IMR-90 (cell line): Measurements from ENCODE around the gene PRSS12. TPM values are rescaled to one million over a fixed set of nuclear protein-coding genes. Genes with fewer than 3 reads are reported as not detected.

ENCODE experiments used
- ATAC-seq: fragments of 200-7000 bp; cut with Tn5 transposase; 2 replicates; pipeline ENCODE4 v1.9.1; 2020; ENCODE audit warnings: low read depth, mild to moderate bottlenecking, moderate library complexity
- BruUV-seq: library from RNA; stranded (reverse); fragments of 400-500 nt; replicated peaks from 2 replicates; lab custom pipeline; 2021; lab: Mats Ljungman, UMichigan
- CTCF ChIA-PET: fragments of 300-600 bp; formaldehyde crosslinking; extraction: SDS; loops from one replicate; lab custom pipeline; 2021; ENCODE audit warnings: antibody characterized with exemption; lab: Yijun Ruan, JAX
- POLR2A ChIA-PET: fragments of 300-600 bp; sonication (Branson Sonifier 250); formaldehyde crosslinking; loops from one replicate; lab custom pipeline; 2022; ENCODE audit warnings: antibody characterized with exemption; ENCODE audit not compliant: unreplicated experiment; lab: Charles Lee
- DNase-seq: peaks from one replicate; pipeline ENCODE4 v3.0.0; 2013
- H2AFZ ChIP-seq: replicated peaks from 2 replicates; pipeline ENCODE3; 2013; ENCODE audit warnings: low read length, mild to moderate bottlenecking; ENCODE audit not compliant: poor library complexity
- H2AK5ac ChIP-seq: 2 replicates; pipeline ENCODE4 v1.6.1; 2013; ENCODE audit warnings: low read depth, low read length, inconsistent platforms
- H2AK9ac ChIP-seq: replicated peaks from 2 replicates; pipeline ENCODE3; 2013; ENCODE audit warnings: mild to moderate bottlenecking, low read depth, low read length, moderate library complexity; ENCODE audit not compliant: poor library complexity
- H2BK120ac ChIP-seq: 2 replicates; pipeline ENCODE4 v1.6.1; 2013; ENCODE audit warnings: low read depth, low read length, inconsistent platforms
- H2BK15ac ChIP-seq: 3 replicates; pipeline ENCODE4 v1.6.1; 2013; ENCODE audit warnings: low read depth, low read length, inconsistent platforms
- H2BK20ac ChIP-seq: 2 replicates; pipeline ENCODE4 v1.6.1; 2013; ENCODE audit warnings: low read depth, mild to moderate bottlenecking, inconsistent platforms, low read length, moderate library complexity
- H2BK5ac ChIP-seq: 2 replicates; pipeline ENCODE4 v1.6.1; 2013; ENCODE audit warnings: mild to moderate bottlenecking, low read depth, low read length, inconsistent platforms; ENCODE audit not compliant: poor library complexity, severe bottlenecking
- H3K14ac ChIP-seq: replicated peaks from 2 replicates; pipeline ENCODE4 v1.6.1; 2013; ENCODE audit warnings: low read depth, low read length, inconsistent platforms
- H3K18ac ChIP-seq: 2 replicates; pipeline ENCODE4 v1.6.1; 2013; ENCODE audit warnings: low read depth, low read length, control low read depth
- H3K23ac ChIP-seq: 2 replicates; pipeline ENCODE4 v1.6.1; 2013; ENCODE audit warnings: low read depth, low read length, inconsistent platforms
- H3K27ac ChIP-seq: 2 replicates; pipeline ENCODE4 v1.5.1; 2013; ENCODE audit warnings: mild to moderate bottlenecking, control low read depth, low read length; ENCODE audit not compliant: insufficient read depth
- H3K27me3 ChIP-seq: 2 replicates; pipeline ENCODE4 v1.6.1; 2013; ENCODE audit warnings: low read length; ENCODE audit not compliant: control insufficient read depth, insufficient read depth
- H3K36me3 ChIP-seq: 2 replicates; pipeline ENCODE4 v1.6.1; 2013; ENCODE audit warnings: low read length, mixed read lengths; ENCODE audit not compliant: control insufficient read depth, insufficient read depth
- H3K4ac ChIP-seq: 2 replicates; pipeline ENCODE4 v1.6.1; 2013; ENCODE audit warnings: low read depth, low read length, inconsistent platforms
- H3K4me1 ChIP-seq: 2 replicates; pipeline ENCODE4 v1.6.1; 2013; ENCODE audit warnings: low read length, mixed read lengths; ENCODE audit not compliant: control insufficient read depth, insufficient read depth
- H3K4me2 ChIP-seq: 2 replicates; pipeline ENCODE4 v1.6.1; 2013; ENCODE audit warnings: low read depth, mild to moderate bottlenecking, control low read depth, low read length, moderate library complexity
- H3K4me3 ChIP-seq: 2 replicates; pipeline ENCODE4 v1.5.1; 2013; ENCODE audit warnings: low read depth, mild to moderate bottlenecking, control low read depth, low read length, moderate library complexity; ENCODE audit not compliant: insufficient read depth
- H3K56ac ChIP-seq: 2 replicates; pipeline ENCODE4 v1.6.1; 2013; ENCODE audit warnings: low read length, inconsistent platforms; ENCODE audit not compliant: insufficient read depth; ENCODE audit errors: extremely low read depth
- H3K79me1 ChIP-seq, 2 experiments: 2 replicates each; pipeline ENCODE4 v1.6.1; 2013; ENCODE audit warnings: low read length in 2 of 2, inconsistent platforms in 1 of 2, low read depth in 1 of 2
- H3K9ac ChIP-seq: 2 replicates; pipeline ENCODE4 v1.6.1; 2013; ENCODE audit warnings: low read depth, low read length, control low read depth
- H3K9me1 ChIP-seq: 2 replicates; pipeline ENCODE4 v1.6.1; 2013; ENCODE audit warnings: low read length, inconsistent platforms; ENCODE audit not compliant: insufficient read depth
- H3K9me3 ChIP-seq: 2 replicates; pipeline ENCODE4 v1.6.1; 2013; ENCODE audit warnings: low read length; ENCODE audit not compliant: control insufficient read depth, insufficient read depth
- H4K20me1 ChIP-seq: 2 replicates; pipeline ENCODE4 v1.6.1; 2013; ENCODE audit warnings: low read length, inconsistent platforms; ENCODE audit not compliant: insufficient read depth
- H4K5ac ChIP-seq: 2 replicates; pipeline ENCODE4 v1.6.1; 2013; ENCODE audit warnings: mild to moderate bottlenecking, low read depth, low read length, control low read depth
- H4K8ac ChIP-seq, 2 experiments: 2 replicates each; pipeline ENCODE4 v1.6.1; 2013; ENCODE audit warnings: low read depth in 2 of 2, low read length in 2 of 2, control low read depth in 1 of 2, inconsistent platforms in 1 of 2
- H4K91ac ChIP-seq: 2 replicates; pipeline ENCODE4 v1.6.1; 2013; ENCODE audit warnings: low read depth, low read length, inconsistent platforms; ENCODE audit not compliant: insufficient read depth
- CHD1 ChIP-seq: IDR thresholded peaks from 2 replicates; pipeline ENCODE4 v1.6.1; 2012; ENCODE audit warnings: low read depth, low read length, improper control_type of control experiment
- CTCF ChIP-seq: conservative IDR thresholded peaks from 2 replicates; pipeline ENCODE4 v1.5.1; 2012; ENCODE audit warnings: mild to moderate bottlenecking, low read depth, low read length, improper control_type of control experiment
- MAFK ChIP-seq: IDR thresholded peaks from 2 replicates; pipeline ENCODE4 v1.6.1; 2012; ENCODE audit warnings: low read depth, low read length, improper control_type of control experiment
- MAZ ChIP-seq: IDR thresholded peaks from 2 replicates; pipeline ENCODE4 v1.6.1; 2012; ENCODE audit warnings: low read depth, mild to moderate bottlenecking, low read length, improper control_type of control experiment, moderate library complexity, borderline replicate concordance
- NFE2L2 ChIP-seq: fragments of 150-350 bp; IDR thresholded peaks from 2 replicates; pipeline ENCODE4 v1.6.1; 2016; ENCODE audit warnings: low read depth, mild to moderate bottlenecking, low read length
- RCOR1 ChIP-seq: IDR thresholded peaks from 2 replicates; pipeline ENCODE4 v1.6.1; 2012; ENCODE audit warnings: mild to moderate bottlenecking, low read length, improper control_type of control experiment; ENCODE audit not compliant: insufficient replicate concordance
- RFX5 ChIP-seq: IDR thresholded peaks from 2 replicates; pipeline ENCODE4 v1.8.0; 2012; ENCODE audit warnings: low read depth, mild to moderate bottlenecking, low read length, moderate library complexity
- SMC3 ChIP-seq: fragments of 150-350 bp; IDR thresholded peaks from 2 replicates; pipeline ENCODE4 v1.6.1; 2016; ENCODE audit warnings: low read depth, mild to moderate bottlenecking, antibody characterized with exemption, low read length, moderate library complexity
- USF2 ChIP-seq: fragments of 150-350 bp; IDR thresholded peaks from 2 replicates; pipeline ENCODE4 v1.6.1; 2017; ENCODE audit warnings: mild to moderate bottlenecking, antibody characterized with exemption, low read length, low read depth
- WGBS, 2 experiments: methylation state at CpG; one replicate each; pipeline versions ENCODE4 v1.1.5 to v1.1.7; 2013; ENCODE audit warnings: missing lambda C conversion rate in 2 of 2; ENCODE audit not compliant: insufficient read length in 1 of 2; ENCODE audit errors: extremely low coverage in 2 of 2; 5-methylcytosine and 5-hydroxymethylcytosine counted together
- dilution Hi-C: fragments of 300-500 bp; cut with HindIII; formaldehyde crosslinking; loops from one replicate; pipeline ENCODE4 v1.14.3; 2018; ENCODE audit warnings: low sequenced_read_pairs; ENCODE audit not compliant: unreplicated experiment
- in situ Hi-C: fragments of 300-500 bp; cut with MboI; formaldehyde crosslinking; loops from 3 replicates; pipeline ENCODE4 v1.14.3; 2019; ENCODE audit warnings: low sequenced_read_pairs, inconsistent platforms, mixed read lengths
- intact Hi-C: fragments of 100-400 bp; cut with micrococcal nuclease; formaldehyde crosslinking; loops from 2 replicates; pipeline ENCODE4 v1.10.0; 2022
- polyA plus RNA-seq, 3 experiments: library from polyadenylated mRNA; depleted of rRNA; stranded (reverse); fragments of >200 nt; gene quantifications; 2 replicates each; pipeline ENCODE4 v1.2.3, GENCODE V29; 2012; ENCODE audit warnings: low replicate concordance in 1 of 3
- total RNA-seq: library from RNA; depleted of rRNA; stranded (reverse); fragments of >200 nt; gene quantifications from 2 replicates; pipeline ENCODE4 v1.2.3, GENCODE V29; 2012

The PRSS12 gene
- total and polyA plus RNA-seq, 2 of the 4 experiments (the other 2 are of a cell fraction), result 51.1 to 71.5 TPM

- H3K4ac ChIP-seq, result no peak overlapping the region
- H3K56ac ChIP-seq, result no peak overlapping the region
- no peak overlapping the region for H4K91ac ChIP-seq
- no peak overlapping the region for H3K14ac ChIP-seq
- H3K79me1 ChIP-seq, result no peaks in the 10 kb centered on the region; a peak in 1 of 4 replicates
- ChIA-PET CTCF (no interaction called here), POLR2A (no interaction called here)
- no peak overlapping the region for H3K18ac ChIP-seq
- no peak overlapping the region for H3K9ac ChIP-seq
- H2BK20ac ChIP-seq, result no peak overlapping the region
- no peak overlapping the region for H2AK9ac ChIP-seq
- intact Hi-C loops, result no loop called here
- no peak overlapping the region for H4K5ac ChIP-seq
- dilution Hi-C loops, result no loop called here
- WGBS, 2 experiments, result 100% methylated on average over 1 of the region's 2 CpGs; no CpG with 5 or more reads in 1 of the 2 experiments
- H3K36me3 ChIP-seq, result peaks cover 3% of the 10 kb centered on the region
- no peak overlapping the region for H2AK5ac ChIP-seq
- DNase-seq (peak; percentile 24), ATAC-seq (peak; percentile 63)
- no peak for TF ChIP-seq NFE2L2
- TF ChIP-seq SMC3, result no peak
- no peak for TF ChIP-seq RFX5
- no peak for TF ChIP-seq USF2
- no peak for TF ChIP-seq MAZ
- no peak for TF ChIP-seq MAFK
- TF ChIP-seq CTCF, result no peak
- no peak for TF ChIP-seq RCOR1
- no peak for TF ChIP-seq CHD1
- H2BK120ac ChIP-seq, result no peak overlapping the region
- peak overlapping the region; percentile 7 for H2BK5ac ChIP-seq
- no peaks in the 10 kb centered on the region; the same call in 1 of the 2 replicates for H3K4me1 ChIP-seq
- no peaks in the 10 kb centered on the region for H3K9me3 ChIP-seq
- H2AFZ ChIP-seq, result no peak overlapping the region
- BruUV-seq, result no TSS peak
- H4K8ac ChIP-seq, result no peak overlapping the region
- H3K4me3 ChIP-seq, result no peak overlapping the region
- no peak overlapping the region for H3K27ac ChIP-seq
- no peaks in the 10 kb centered on the region for H3K27me3 ChIP-seq
- no peak overlapping the region for H2BK15ac ChIP-seq
- in situ Hi-C loops, result no loop called here
- no peak overlapping the region for H3K4me2 ChIP-seq
- H3K23ac ChIP-seq, result no peak overlapping the region
- no peaks in the 10 kb centered on the region for H3K9me1 ChIP-seq
- no peaks in the 10 kb centered on the region for H4K20me1 ChIP-seq
Measured at GRCh38 chr4:118307643-118308042, 45.2 kb downstream of the PRSS12 start.
